GM10266 (cell line): Measurements from ENCODE around the gene PRTFDC1.
"Not testable (repeated sequence)": the region's sequence is repeated elsewhere in the genome, so short reads cannot be mapped to it uniquely, and the experiment has no call there.

Source experiments
- DNase-seq: peaks from one replicate; pipeline ENCODE4 v3.0.0; 2012; ENCODE audit errors: extremely low spot score
- TF ChIP-seq, protein P1 (sequence below): IDR thresholded peaks from 2 replicates; pipeline ENCODE4 v1.5.1; 2012; ENCODE audit warnings: mild to moderate bottlenecking, low read depth; ENCODE audit not compliant: control insufficient read depth, insufficient read depth; ENCODE audit errors: missing control alignments

PRTFDC1 gene

DNA sequence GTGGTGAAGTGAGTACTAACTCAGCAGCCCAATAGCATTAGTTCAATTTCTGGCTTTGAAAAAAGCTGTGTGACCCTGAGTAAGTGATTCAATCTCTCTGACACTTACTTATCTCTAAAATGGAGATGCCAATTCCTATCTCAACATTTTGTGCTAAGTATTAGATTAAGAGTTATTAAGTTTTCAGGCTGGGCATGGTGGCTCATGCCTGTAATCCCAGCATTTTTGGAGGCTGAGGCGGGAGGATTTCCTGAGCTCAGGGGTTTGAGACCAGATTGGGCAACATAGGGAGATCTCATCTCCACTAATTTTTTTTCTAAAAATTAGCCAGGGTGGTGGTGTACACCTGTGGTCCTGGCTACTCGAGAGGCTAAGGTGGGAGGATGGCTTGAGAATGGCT lies 109.5 kb downstream of the PRTFDC1 start:
- TF ChIP-seq, protein P1, sequence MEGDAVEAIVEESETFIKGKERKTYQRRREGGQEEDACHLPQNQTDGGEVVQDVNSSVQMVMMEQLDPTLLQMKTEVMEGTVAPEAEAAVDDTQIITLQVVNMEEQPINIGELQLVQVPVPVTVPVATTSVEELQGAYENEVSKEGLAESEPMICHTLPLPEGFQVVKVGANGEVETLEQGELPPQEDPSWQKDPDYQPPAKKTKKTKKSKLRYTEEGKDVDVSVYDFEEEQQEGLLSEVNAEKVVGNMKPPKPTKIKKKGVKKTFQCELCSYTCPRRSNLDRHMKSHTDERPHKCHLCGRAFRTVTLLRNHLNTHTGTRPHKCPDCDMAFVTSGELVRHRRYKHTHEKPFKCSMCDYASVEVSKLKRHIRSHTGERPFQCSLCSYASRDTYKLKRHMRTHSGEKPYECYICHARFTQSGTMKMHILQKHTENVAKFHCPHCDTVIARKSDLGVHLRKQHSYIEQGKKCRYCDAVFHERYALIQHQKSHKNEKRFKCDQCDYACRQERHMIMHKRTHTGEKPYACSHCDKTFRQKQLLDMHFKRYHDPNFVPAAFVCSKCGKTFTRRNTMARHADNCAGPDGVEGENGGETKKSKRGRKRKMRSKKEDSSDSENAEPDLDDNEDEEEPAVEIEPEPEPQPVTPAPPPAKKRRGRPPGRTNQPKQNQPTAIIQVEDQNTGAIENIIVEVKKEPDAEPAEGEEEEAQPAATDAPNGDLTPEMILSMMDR = no peak
- DNase-seq = no peak

DNA sequence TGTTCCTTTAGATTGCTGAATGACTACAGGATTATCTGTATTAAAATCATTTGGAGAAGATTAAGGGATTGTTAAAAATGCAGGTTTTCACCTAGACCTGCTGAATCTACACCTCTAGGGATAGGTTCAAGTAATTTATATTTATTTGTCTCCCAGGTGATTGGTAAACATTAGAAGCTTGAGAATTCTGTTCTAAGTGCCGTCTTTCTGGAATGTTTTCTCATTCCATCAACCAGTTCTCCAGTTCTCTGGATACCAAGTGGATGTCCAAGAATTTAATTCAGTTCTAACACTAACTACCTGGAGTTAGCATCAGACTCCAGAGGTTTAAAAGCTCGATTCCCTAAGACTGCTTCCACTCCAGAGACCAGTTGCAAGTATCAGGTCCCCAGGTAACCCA lies 110.9 kb downstream of the PRTFDC1 start:
- DNase-seq = no peak
- TF ChIP-seq, protein P1 = no peak

- no peak for DNase-seq
- TF ChIP-seq, protein P1 = no peak
These were observed 111.6 kb downstream of the PRTFDC1 start for GRCh38 chr10:24840784-24841183.

- not testable (repeated sequence) for DNase-seq
These were observed 114.6 kb downstream of the PRTFDC1 start for GRCh38 chr10:24837781-24838180.

DNA sequence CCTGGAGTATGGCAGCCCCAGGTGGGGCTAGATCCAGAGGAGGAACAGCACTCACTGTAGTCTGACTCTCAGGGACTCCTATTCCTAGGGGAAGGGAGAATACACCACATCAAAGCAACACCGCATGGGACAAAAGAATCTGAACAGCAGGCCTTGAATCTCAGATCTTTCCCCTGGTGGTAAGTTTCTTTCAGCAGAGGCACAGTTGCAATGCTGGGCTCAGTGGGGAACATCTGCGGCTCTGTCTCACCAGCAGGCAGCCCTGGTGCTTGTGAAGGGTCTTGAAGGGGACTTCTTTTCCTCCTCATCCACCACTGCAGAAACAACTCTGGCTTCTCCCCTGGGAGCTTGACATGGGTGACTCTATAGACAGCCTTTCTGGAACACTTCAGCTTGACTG lies 117.5 kb downstream of the PRTFDC1 start:
- DNase-seq = no peak
- TF ChIP-seq, protein P1 = no peak

DNA sequence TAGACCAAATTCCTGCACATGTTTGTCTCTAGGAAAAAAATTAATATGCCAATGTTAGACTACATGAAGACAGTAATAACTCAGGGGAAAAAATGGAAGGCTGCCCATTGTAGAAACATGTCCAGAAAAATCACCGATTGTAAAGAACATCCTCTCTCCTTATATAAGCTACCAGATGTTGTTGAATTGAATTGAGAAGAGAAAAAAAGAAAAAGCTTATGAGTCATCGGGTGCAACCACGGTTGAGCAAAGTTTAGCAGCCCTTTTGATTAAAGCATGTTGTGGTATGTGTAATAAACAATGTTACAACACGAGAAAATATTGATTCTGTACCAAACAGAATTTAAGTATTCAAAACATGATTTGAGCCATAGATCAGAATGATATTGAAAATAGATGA lies 126.4 kb downstream of the PRTFDC1 start:
- DNase-seq = no peak
- TF ChIP-seq, protein P1 = no peak

DNA sequence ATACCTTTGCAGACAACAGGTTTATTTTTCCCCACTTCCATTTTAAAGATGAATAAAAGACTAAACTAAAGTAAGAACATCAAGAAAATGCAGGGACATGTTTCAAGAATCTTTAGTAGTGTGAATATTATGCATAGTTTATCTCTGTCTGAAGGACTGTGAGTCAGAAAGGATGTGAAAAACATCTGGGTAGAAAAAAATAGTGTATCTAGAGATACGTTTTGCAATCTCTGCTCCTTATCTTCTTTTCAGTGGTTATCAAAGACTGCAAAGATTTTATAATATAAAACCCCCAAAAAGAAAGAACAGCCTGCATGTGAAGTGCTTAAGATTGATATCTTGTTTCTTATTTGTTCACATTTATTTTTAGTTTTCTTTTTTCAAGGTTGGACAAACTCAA lies 126.9 kb downstream of the PRTFDC1 start:
- TF ChIP-seq, protein P1 = no peak
- no peak for DNase-seq

GRCh38 chr10:24824536-24824935 lies 127.9 kb downstream of the PRTFDC1 start:
- TF ChIP-seq, protein P1 = no peak
- no peak for DNase-seq
